A673 (cell line): Measurements from ENCODE around the gene SERINC5. TPM values are rescaled to one million over a fixed set of nuclear protein-coding genes. Genes with fewer than 3 reads are reported as not detected.
"Not testable (repeated sequence)": the region's sequence is repeated elsewhere in the genome, so short reads cannot be mapped to it uniquely, and the experiment has no call there.

Experiments
- BruUV-seq: library from RNA; stranded (reverse); fragments of 400-500 nt; replicated peaks from 2 replicates; lab custom pipeline; 2021; lab: Mats Ljungman, UMichigan
- CTCF ChIA-PET: fragments of 300-600 bp; sonication (Branson Sonifier 250); formaldehyde crosslinking; loops from one replicate; lab custom pipeline; 2022; ENCODE audit warnings: antibody characterized with exemption; lab: Charles Lee
- POLR2A ChIA-PET: fragments of 300-600 bp; sonication (Branson Sonifier 250); formaldehyde crosslinking; loops from one replicate; lab custom pipeline; 2022; ENCODE audit warnings: antibody characterized with exemption; ENCODE audit not compliant: low non-redundant PET; lab: Charles Lee
- DNase-seq: peaks from one replicate; pipeline ENCODE4 v3.0.0-alpha.2; 2015; ENCODE audit warnings: low spot score
- H3K27ac ChIP-seq: fragments of 200-600 bp; sonication (generic); 2 replicates; pipeline ENCODE4 v1.5.1; 2016; ENCODE audit warnings: mixed run types, low read depth, mild to moderate bottlenecking, mixed read lengths, antibody characterized with exemption, low read length; ENCODE audit not compliant: poor library complexity, severe bottlenecking
- H3K27me3 ChIP-seq: fragments of 200-600 bp; sonication (generic); replicated peaks from 2 replicates; pipeline ENCODE4 v1.6.1; 2017; ENCODE audit warnings: mixed run types, low read depth, mild to moderate bottlenecking, mixed read lengths, antibody characterized with exemption, low read length; ENCODE audit not compliant: insufficient read depth, poor library complexity
- H3K36me3 ChIP-seq: fragments of 200-600 bp; sonication (generic); 2 replicates; pipeline ENCODE4 v1.6.1; 2016; ENCODE audit warnings: mixed run types, mild to moderate bottlenecking, mixed read lengths, antibody characterized with exemption, low read length; ENCODE audit not compliant: insufficient read depth, poor library complexity, severe bottlenecking
- H3K4me1 ChIP-seq: fragments of 200-600 bp; sonication (generic); 2 replicates; pipeline ENCODE4 v1.6.1; 2017; ENCODE audit warnings: mixed run types, mild to moderate bottlenecking, mixed read lengths, antibody characterized with exemption, low read length; ENCODE audit not compliant: insufficient read depth, poor library complexity, severe bottlenecking
- H3K4me3 ChIP-seq: fragments of 200-600 bp; sonication (generic); 2 replicates; pipeline ENCODE4 v1.5.1; 2016; ENCODE audit warnings: low read depth, mixed run types, mild to moderate bottlenecking, mixed read lengths, low read length; ENCODE audit not compliant: poor library complexity, severe bottlenecking
- H3K9me3 ChIP-seq: fragments of 200-600 bp; sonication (generic); 2 replicates; pipeline ENCODE4 v1.6.1; 2016; ENCODE audit warnings: mixed run types, low read depth, mild to moderate bottlenecking, mixed read lengths, antibody characterized with exemption, low read length; ENCODE audit not compliant: poor library complexity, severe bottlenecking
- EZH2 ChIP-seq: fragments of 200-600 bp; sonication (generic); IDR thresholded peaks from 2 replicates; pipeline ENCODE4 v1.6.1; 2017; ENCODE audit warnings: borderline replicate concordance, low read depth, mild to moderate bottlenecking, mixed read lengths, antibody characterized with exemption, low read length; ENCODE audit not compliant: poor library complexity, severe bottlenecking
- intact Hi-C: fragments of 100-400 bp; cut with micrococcal nuclease; formaldehyde crosslinking; loops from one replicate; pipeline ENCODE4 v1.10.0; 2022; ENCODE audit not compliant: unreplicated experiment
- total RNA-seq: library from RNA; stranded (reverse); gene quantifications from 2 replicates; pipeline ENCODE4 v1.2.3, GENCODE V29; 2021
- TF ChIP-seq, protein P1 (sequence below): fragments of 300-800, 200-600 bp; sonication (generic); conservative IDR thresholded peaks from 2 replicates; pipeline ENCODE4 v1.5.1; 2017; ENCODE audit warnings: low read depth, mild to moderate bottlenecking, antibody characterized with exemption, low read length, moderate library complexity, mixed read lengths

Gene SERINC5
- total RNA-seq, 1 experiment from 2014 or later = 20.6 TPM

DNA sequence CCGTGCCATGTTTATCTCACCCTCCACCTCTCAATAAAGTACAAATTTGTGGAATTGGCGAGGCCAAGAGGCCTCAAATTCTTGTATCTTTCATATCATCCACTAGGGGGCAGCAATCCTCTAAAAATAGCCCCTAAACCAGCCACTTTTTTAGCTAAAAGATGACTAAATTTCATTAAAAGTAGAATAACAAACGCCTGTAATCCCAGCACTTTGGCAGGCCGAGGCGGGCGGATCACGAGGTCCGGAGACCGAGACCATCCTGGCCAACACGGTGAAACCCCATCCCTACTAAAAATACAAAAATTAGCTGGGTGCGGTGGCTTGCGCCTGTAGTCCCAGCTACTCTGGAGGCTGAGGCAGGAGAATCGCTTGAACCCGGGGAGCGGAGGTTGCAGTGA is 164.1 kb downstream of the SERINC5 start:
- intact Hi-C loops = loop anchor here (1.0 to 10.0 kb wide), 4 partner anchors 184 to 579 kb away; partner anchors contain the start of gene FAM151B
- H3K27me3 ChIP-seq, H3K9me3 ChIP-seq, H3K4me1 ChIP-seq, BruUV-seq, H3K27ac ChIP-seq, H3K36me3 ChIP-seq, H3K4me3 ChIP-seq: not testable (repeated sequence)
- TF ChIP-seq, protein P1, sequence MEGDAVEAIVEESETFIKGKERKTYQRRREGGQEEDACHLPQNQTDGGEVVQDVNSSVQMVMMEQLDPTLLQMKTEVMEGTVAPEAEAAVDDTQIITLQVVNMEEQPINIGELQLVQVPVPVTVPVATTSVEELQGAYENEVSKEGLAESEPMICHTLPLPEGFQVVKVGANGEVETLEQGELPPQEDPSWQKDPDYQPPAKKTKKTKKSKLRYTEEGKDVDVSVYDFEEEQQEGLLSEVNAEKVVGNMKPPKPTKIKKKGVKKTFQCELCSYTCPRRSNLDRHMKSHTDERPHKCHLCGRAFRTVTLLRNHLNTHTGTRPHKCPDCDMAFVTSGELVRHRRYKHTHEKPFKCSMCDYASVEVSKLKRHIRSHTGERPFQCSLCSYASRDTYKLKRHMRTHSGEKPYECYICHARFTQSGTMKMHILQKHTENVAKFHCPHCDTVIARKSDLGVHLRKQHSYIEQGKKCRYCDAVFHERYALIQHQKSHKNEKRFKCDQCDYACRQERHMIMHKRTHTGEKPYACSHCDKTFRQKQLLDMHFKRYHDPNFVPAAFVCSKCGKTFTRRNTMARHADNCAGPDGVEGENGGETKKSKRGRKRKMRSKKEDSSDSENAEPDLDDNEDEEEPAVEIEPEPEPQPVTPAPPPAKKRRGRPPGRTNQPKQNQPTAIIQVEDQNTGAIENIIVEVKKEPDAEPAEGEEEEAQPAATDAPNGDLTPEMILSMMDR = peak; percentile 67
- ChIA-PET POLR2A (interaction anchor here (0.6 kb wide), 1 partner anchor 29 kb away, joined by 4 read pairs; no protein-coding TSS in a partner anchor), CTCF (interaction anchor here (0.6 to 2.2 kb wide), 9 partner anchors 8 to 1118 kb away, joined by 3 to 50 read pairs (median 9); no protein-coding TSS in a partner anchor)
- peak; percentile 75 for DNase-seq

GRCh38 chr5:80090884-80091166 is 165.0 kb downstream of the SERINC5 start:
- Histone ChIP-seq H3K36me3 (no peaks in the 10 kb centered on the region), H3K27me3 (no peaks in the 10 kb centered on the region), H3K4me1 (no peaks in the 10 kb centered on the region), H3K4me3 (no peak overlapping the region), H3K9me3 (no peaks in the 10 kb centered on the region), H3K27ac (no peak overlapping the region)
- CTCF ChIA-PET = interaction anchor here (0.8 to 2.2 kb wide), 2 partner anchors 217 to 391 kb away, joined by 3 to 50 read pairs; no protein-coding TSS in a partner anchor
- TF ChIP-seq, protein P1 = no peak
- no peak for TF ChIP-seq EZH2
- no peak for DNase-seq
- intact Hi-C loops = loop anchor here (1.0 to 10.0 kb wide), 4 partner anchors 184 to 580 kb away; partner anchors contain the start of gene FAM151B
- POLR2A ChIA-PET = no interaction called here
- no TSS peak for BruUV-seq

DNA sequence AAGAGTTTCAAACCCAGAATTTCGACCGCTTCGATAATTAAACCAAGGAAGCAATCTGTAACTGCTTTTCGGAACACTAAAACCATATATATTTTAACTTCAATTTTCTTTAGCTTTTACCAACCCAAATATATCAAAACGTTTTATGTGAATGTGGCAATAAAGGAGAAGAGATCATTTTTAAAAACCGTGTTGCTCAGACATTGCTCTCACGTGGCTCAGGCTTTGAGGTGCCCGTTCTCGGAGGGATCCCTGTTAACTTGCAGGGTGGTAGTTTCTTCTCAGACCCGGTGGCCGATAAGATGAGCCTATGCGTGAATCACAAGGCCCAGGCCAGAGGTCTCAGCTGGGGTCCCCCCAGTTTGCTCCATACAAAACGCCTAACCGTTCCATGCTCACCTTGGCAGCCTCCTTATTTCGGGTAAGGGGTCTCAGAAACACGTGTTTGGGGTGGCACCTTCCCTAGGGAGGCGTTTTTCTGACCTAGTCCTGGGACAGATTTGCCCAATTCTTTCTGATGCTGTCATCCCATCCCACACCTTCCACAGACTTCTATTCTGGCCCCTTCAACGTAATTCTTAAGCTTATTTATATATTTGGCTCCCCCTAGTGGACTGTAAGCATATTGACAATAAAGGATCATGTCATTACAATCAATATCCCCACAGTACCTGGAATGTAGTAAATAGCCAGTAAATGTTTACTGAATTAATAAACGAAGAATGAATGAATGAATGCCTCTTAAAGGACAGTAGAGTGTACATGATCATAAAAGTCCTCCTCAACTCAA is 172.6 kb downstream of the SERINC5 start:
- DNase-seq = peak; percentile 87
- Histone ChIP-seq H3K27ac (no peak overlapping the region), H3K27me3 (no peaks in the 10 kb centered on the region), H3K4me3 (peak overlapping the region; percentile 33), H3K36me3 (no peaks in the 10 kb centered on the region), H3K4me1 (peaks cover 4% of the 10 kb centered on the region), H3K9me3 (no peaks in the 10 kb centered on the region)
- TF ChIP-seq, protein P1 = peak; percentile 79
- no peak for TF ChIP-seq EZH2
- ChIA-PET POLR2A (no interaction called here), CTCF (interaction anchor here (0.6 to 1.7 kb wide), 16 partner anchors 9 to 1061 kb away, joined by 3 to 24 read pairs (median 4); no protein-coding TSS in a partner anchor)
- intact Hi-C loops = loop anchor here (1.0 to 5.0 kb wide), 8 partner anchors 91 to 1058 kb away; partner anchors contain the start of gene MTX3
- no TSS peak for BruUV-seq
